GM19328 (cell line): ENCODE measurements around the gene BRAP.
"Not testable (repeated sequence)": the region's sequence is repeated elsewhere in the genome, so short reads cannot be mapped to it uniquely, and the experiment has no call there.

Experiments used
- ATAC-seq: cut with Tn5 transposase; IDR thresholded peaks from one replicate; pipeline ENCODE4 v1.9.1; 2021; ENCODE audit warnings: mild to moderate bottlenecking, moderate library complexity; ENCODE audit not compliant: unreplicated experiment

BRAP gene

DNA sequence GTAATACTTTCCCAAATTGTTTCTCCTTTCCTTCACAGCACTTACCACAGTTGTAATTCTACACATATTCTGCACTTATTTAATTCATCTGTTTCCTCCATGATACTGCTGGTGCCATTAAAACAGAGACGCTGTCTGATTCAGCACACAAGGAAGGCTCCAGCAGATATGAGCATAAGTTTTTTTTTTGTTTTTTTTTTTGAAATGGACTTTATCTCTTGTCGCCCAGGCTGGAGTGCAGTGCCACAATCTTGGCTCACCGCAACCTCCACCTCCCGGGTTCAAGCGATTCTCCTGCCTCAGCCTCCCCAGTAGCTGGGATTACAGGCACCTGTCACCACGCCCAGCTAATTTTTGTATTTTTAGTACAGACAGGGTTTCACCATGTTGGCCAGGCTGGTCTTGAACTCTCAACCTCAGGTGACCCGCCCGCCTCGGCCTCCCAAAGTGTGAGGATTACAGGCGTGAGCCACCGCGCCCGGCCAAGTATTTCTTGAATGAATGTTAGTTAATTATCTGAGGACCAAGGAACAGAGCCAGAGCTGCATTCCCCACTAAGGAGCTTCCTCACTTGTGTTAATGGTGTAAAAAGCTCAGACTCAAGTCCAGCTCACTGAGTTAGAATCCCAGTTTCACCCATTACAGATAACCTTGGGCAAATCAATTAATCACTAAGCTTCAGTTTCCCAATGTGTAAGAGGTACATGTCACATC lies 1.1 kb downstream of the BRAP start:
- ATAC-seq = not testable (repeated sequence)

DNA sequence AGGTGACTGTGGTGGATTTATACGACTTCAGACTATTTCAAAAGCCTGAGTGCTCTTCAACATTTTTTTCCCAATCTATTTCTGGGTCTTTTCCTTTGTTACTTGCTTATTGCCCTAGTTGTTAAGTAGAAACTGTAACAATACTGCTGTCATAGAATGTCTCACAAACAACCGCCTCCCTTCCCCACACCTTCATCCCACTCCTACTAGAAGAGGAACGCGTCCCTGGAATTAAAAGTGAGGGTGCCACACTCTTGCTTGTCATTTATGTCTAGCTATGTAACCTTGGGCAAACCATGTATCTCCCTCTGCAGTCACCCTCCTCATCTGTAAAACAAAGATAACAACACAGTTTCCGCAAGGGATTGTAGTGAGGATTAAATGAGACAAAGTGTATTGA lies 8.6 kb downstream of the BRAP start:
- ATAC-seq = no peak

DNA sequence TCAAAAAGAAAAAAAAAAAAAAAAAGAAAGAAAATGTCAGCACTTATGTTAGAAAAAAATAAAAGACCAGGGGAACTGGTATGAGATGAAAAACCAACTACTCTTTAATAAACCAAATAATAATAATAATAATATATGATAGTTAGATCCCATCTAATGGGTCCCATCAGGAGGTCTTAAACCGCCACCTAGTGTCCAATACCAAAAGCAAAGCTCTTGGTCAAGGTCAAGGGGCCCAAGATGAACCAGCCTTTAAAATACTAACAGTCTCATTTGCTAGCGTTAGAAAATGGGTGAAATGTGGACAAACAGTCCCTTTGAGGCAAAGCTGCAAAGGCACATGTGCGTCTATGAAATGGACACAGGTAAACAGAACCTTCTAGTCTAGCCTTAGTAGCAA lies 12.3 kb downstream of the BRAP start:
- ATAC-seq = no peak

DNA sequence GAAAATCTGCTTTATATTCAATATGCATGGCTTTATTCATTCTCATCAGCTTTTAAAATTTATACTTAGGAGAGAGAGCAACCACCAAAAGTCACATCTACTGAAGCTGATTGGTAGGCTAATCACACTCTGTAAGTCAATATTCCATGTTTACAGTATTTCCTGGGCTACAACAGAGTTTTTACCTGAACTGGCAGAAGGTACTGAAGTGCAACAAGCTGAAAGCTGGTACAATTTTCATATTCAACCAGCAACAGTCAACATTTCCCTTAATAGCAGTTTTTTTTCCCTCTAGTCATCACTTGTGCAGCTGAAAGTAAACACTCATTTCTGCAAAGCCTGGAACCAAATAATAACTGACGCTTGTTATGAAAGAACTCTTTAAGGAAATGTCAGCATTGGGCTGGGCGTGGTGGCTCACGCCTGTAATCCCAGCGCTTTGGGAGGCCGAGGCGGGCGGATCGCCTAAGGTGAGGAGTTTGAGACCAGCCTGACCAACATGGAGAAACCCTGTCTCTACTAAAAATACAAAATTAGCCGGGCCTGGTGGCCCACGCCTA lies 12.9 kb downstream of the BRAP start:
- ATAC-seq = no peak

DNA sequence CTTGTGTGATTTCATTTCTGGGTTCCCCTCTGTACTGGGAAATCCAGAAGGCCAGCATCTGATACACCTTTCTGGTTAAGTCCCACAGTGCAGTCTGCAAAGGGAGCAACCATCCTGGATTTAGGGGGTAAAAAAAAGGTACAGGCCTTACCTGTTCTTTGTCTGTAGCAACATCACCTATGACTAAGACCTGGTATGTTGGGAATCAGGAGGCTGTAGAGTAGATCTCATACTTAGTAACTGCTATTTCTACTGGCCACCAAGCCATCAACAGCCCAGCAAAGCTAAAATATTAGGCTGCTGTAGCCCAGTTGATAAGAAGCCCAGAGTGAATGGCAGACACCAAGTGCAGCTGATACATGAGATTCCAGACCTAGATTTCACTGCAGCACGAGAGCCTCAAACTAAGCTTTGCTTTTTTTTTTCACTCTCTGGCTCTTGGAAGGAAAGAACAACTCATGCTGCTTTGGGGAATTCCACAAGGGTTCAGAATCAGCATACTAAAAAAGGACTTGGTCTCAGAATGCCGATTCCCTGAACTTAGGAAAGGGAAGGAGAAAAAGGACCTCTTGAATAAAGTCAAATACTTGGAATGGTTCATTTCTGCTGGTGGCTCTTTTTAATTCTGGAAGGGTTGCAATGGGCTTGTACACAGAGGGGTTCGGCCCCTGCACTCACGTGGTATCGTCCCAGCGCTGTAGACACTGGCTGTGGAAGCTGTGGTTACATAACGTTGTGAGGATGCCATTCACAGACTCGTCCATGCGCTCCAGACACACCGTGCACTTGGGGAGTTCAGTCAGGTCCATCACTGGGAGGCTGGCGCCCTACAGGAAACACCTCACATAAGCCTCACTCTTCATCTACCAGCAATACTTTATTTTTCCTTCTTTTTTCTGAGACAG lies 20.5 kb downstream of the BRAP start:
- no peak for ATAC-seq

DNA sequence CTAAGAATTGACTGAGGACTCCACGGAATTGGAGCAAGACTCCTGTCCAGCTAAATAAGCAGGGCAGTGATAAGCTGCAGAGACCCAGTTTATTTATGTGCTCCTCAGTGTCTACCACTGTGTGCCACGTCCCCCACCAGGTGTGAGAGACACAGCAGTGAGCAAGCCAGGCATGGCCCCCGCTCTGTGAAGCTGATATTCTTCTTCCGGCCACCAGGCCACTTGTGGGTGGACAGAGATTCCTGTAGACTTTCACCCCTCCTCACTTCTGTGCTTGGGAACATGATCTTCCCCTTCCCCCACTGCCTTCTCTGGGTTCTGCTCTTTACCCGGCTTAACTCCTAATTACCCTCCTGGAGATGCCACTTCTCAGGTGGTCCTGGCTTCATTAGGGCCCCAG lies 21.3 kb downstream of the BRAP start:
- ATAC-seq = no peak

DNA sequence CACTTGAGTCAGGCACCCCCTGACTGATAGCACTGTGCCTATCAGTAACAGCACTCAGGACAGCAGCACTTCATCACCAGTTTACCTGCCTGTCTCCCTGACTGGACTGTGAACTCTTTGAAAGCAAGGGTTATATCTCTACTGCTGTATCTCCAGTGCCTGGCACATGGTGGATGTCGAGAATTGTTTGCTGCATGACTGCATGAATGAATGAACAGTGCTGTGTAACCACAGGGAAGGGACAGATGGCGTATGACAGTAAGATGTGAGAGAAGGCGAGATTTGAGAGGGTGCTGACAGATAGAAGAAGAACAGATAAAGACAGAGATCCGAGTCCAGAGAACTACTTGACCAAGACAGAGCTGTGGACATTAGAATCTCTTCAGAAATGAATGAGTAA lies 29.7 kb downstream of the BRAP start:
- no peak for ATAC-seq

DNA sequence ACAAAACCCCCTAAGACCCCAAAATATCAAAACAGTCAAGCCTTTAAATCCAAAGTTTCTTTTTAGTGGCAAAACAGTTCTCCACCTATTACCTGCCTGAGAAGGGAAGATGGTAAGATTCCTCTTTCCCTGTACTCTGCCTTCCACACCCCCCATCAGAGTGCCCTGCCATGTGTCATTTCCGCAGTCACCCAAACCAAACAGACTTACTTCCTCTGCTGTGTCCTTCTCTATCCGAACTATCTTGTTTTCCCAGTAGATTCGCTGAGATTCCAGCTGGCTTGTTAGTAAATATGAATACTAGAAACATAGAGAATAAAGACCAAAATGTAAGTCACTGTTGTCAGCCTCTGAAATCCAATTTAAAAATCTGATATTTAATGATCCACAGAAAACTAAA lies 30.4 kb downstream of the BRAP start:
- no peak for ATAC-seq

DNA sequence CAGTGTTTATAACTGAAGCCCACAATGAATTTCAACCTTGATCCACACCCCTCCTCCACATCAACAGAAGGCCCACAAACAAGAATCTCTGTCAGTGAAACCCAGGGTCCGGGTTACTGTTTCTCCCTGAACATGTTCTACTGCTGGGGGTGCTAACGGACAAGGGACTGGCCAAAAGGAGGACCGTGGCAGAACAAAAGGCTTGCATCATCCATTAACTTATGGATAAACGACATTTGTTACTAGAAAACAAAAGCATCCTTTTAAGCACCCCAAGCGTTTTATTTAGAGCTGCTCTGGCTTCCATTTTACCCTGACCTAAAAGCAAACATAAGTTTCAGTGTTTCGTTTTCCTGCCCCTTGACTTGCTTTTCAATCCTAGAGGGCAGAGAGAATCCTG lies 32.2 kb downstream of the BRAP start:
- ATAC-seq = no peak

DNA sequence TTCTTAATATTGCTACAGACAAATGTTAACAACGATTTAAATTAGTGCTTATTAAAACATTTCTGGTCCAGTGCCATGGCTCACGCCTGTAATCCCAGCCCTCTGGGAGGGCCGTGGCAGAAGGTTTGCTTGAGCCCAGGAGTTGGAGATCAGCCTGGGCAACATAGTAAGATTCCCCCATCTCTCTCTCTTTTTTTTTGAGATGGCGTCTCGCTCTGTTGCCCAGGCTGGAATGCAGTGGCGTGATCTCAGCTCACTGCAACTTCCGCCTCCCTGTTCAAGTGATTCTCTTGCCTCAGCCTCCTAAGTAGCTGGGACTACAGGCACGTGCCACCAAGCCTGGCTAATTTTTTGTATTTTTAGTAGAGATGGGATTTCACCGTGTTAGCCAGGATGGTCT lies 33.2 kb downstream of the BRAP start:
- ATAC-seq = not testable (repeated sequence)

DNA sequence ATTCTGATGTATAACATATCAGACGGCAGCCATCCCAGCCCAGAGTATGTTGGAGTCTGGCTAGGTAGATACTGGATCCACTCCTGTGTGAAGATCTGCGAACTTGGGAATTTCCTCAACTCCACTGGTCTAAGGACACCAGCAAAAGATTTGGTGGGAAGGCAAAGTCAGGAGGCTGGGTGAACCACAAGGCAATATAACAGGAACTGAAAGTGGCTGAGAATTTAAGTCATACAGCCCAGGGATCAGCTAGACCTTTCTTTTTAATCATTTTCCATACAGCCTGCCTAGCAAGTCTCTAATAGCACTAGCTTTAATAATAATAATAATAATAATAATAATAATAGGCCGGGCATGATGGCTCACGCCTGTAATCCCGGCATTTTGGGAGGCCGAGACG lies 34.8 kb downstream of the BRAP start:
- ATAC-seq = no peak

DNA sequence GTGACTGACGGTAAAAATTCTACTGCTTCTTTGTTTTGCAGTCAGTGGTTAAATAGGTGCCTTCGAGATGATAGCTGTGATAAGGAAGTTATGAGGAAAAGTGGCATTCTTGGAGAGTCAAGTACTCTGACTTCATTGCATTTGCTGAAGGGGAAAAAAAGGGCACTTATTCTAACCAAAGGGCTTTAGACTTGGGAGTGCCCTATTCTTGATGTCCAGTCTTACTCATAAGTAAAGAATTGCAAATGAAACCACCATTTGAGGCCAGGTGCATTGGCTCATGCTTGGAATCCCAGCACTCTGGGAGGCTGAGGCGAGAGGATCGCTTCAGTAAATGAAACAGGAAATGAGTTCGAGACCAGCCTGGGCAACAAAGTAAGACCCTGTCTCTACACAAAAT lies 40.3 kb downstream of the BRAP start:
- ATAC-seq = no peak

DNA sequence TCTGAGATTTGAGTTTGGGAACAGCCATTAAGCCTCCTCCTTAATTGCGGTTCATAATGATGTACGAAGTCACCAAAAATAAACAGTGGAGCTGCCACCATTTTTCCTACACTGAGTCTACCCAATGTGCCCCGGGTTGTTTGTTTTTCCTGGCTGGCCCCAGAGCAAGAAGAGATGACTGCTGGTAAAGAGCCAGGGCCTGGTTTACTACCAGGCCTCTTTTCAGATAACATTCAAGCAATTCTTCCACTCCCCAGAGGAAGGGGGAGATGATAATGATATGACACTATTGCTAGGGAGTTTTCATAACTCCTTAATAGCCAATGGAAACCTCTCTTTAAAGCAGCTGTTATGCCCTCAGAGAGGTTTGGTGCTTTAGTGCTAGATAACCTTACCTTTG lies 42.3 kb downstream of the BRAP start:
- ATAC-seq = no peak

DNA sequence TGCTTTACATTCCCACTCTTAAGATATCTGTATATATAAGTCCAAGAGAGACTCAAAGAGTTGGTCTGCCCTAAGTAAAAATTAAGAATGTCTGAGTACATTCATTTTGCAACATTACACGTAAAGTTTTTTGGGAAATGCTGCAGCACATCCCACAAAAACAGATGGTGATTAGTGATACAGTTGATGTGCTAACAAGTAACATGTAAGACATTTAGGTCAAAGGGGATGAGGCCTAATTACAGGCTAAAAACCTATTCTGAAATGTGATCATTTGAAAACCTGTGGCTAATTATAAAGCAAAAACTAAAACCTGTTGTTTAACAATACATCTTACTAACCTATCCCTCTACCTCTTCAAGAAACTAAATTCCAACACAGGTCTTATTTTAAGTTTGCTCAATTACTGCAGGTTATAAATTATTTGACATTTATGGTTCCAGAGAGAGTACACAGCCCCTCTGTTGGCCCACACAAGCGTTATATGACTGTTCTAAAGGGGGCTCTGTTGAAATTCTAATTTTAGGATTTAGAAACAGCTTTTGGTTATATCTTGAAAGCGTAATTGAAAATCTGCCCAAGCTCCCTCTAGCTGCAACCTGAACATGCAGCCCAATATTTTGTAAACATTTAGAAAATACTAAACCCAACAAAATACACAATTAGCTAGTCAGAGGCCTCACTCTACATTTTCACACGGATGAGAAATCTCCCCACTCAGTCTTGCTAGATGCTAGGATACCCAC lies 42.9 kb downstream of the BRAP start:
- ATAC-seq = no peak

DNA sequence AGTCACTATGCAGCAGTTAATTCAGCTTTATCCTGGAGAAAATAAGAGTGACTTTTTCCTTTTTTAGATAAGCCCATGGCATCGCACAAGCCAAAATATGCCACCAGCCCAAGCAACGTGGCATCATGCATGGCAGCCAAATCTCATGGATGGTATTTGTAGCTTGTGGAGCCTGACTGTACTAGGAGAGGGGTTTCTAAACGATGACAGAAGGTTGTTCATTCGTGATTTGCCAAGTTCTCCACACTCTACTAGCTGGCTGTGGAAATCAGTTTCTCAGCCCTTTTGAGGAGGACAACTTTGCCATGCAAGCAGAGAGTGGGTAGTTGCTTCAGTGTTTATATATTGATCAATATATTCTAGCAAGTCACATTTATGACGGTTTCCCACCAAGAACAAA lies 45.2 kb downstream of the BRAP start:
- ATAC-seq = no peak

DNA sequence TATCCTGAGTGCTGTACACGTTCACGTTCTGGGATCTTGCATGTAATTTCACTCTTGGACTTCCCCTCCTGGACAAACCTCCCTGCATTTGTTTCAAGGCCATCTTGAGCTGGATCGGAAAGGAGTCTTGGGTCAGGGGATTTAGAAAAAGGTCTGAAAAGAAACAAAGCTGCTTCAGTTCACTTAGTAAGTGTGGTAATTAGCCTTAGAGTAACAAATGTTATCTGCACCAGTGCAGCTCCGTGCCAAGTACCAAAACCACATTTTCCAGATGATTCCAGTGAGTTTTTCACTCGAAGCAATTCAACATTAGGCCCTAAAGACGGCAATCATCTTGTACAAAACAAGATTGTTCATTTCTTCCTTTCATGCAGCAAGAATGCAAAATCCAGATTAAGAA lies 47.2 kb downstream of the BRAP start:
- no peak for ATAC-seq

DNA sequence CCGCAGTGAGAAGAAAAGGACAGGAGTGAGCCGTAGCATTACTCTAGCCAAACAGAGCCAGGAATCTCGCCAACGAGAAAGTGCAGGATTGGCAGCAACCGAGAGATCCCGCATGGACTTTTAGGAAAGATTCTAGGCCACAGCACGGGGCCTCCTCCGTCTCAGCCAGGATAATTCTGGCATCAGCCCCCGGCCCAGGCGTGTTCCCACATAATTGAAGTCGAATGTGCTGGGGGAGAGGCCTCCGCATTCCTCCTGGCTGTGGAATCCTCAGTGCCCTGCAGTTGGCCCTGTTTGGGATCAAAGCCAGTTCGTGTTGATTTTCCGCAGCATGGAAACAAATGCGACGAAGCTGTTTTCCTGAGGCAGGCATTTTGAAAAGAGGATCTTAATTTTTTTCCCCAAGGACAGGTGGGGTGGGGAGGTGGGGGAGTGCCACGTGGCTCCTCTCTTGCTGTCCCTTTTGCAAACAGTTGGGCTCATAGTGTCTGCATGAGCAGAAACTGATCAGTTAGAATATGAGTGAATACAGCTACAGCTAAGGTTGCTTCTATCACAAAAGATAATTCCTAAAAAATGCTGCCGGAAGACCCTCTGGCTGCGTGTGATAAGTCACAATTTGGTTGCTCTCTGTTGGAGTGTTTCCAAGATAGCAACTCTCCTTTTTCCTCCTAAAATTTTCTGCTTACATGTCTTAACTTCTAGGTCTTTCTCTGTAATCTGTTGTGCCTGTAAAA lies 49.4 kb downstream of the BRAP start:
- ATAC-seq = no peak

DNA sequence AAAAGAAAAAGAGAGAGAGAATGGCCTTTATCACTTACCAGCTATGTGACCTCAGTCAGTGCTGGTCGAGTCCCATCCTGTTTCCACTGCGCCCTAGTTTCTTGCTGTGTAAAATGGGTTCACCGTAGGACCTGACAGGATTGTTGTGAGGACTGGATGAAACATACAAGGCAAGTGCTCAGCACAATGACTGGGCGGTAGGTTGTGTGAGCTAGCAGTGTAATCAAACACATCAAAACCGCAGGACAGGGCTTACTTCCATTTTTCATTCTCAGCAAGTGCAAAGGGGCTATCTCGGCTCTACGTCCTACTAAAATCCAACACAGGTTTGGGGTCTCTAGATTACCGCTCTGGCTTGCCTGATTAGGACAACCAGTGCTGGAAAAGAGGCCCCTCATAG lies 50.2 kb downstream of the BRAP start:
- no peak for ATAC-seq

DNA sequence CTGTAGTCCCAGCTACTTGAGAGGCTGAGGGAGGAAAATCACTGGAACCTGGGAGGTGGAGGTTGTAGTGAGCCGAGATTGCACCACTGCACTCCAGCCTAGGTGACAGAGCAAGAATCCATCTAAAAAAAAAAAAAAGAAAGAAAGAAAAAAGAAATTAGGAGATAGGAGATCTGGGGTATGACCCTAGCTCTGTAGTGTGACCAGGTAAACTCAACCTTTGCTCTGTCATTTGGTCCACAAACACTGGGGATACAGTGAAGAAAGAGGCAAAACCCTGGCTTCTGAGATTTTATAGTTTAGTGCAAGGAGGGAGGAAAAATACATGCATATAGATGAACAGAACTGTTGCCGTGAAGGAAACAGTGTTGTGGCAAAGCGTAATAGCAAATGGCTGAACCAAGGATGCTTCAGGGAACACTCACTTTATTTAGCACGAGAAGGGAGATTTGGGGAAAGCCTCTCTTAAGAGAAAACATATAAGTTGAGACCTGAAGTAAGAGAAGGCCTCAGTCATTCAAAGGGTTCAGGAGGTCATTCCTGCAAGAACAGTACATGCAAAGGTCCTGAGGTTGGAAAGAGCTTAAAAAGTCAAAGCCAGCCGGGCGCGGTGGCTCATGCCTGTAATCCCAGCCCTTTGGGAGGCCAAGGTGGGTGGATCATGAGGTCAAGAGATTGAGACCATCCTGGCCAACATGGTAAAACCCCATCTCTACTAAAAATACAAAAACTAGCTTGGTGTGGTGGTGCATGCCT lies 57.1 kb downstream of the BRAP start:
- no peak for ATAC-seq

DNA sequence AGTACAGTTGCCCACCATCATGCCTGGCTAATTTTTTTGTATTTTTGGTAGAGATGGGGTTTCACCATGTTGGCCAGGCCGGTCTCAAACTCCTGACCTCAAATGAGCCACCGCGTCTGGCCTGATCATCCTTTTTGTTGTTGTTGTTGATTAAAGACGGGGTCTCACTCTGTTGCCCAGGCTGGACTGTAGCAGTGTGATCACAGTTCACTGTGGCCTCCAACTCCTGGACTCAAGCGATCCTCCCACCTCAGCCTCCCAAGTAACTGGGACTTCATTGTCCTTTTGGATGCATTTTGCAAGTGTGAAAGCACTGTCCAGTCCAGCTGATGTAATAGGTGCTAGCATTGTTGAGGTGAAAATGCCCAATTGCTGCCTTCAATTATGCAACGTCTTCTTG lies 59.5 kb downstream of the BRAP start:
- no peak for ATAC-seq
